Prostate gland (tissue), 2 donors: ENCODE data around the gene GALM.

ENCODE experiments used
- CTCF ChIP-seq, 4 experiments: fragments of 200-600 bp in 2 of 4; fragments of 450-650 bp in 2 of 4; sonication (generic) in 2 of 4; IDR thresholded peaks; 1 replicate in 3 of 4; 2 replicates in 1 of 4; pipeline ENCODE4 v1.5.1; 2016 to 2019; ENCODE audit warnings: antibody characterized with exemption in 4 of 4, mild to moderate bottlenecking in 2 of 4, moderate library complexity in 2 of 4
- POLR2A ChIP-seq: fragments of 450-650 bp; IDR thresholded peaks from one replicate; pipeline ENCODE4 v1.6.1; 2016; ENCODE audit warnings: antibody characterized with exemption, mild to moderate bottlenecking

GRCh38 chr2:38636069-38636468 lies 29.8 kb upstream of the GALM start:
- no peak for TF ChIP-seq CTCF (IDR thresholded peaks at IDR 0.05)
- no peak for TF ChIP-seq POLR2A
